Testis (tissue), 3 donors: ENCODE results near the gene IRAK4. TPM values are rescaled to one million over a fixed set of nuclear protein-coding genes. Genes with fewer than 3 reads are reported as not detected.

ENCODE experiments used
- DNase-seq: peaks from one replicate; pipeline ENCODE4 v3.0.0-alpha.2; 2019
- H3K27ac ChIP-seq, 2 donors: fragments of 200-600 bp; sonication (generic); one replicate each; pipeline ENCODE4 v1.5.1; 2019
- H3K27me3 ChIP-seq: fragments of 200-600 bp; sonication (generic); one replicate; pipeline ENCODE4 v1.5.1; 2019
- H3K36me3 ChIP-seq: fragments of 200-600 bp; sonication (generic); one replicate; pipeline ENCODE4 v1.5.1; 2017; ENCODE audit warnings: low read depth; ENCODE audit errors: missing control alignments
- H3K4me1 ChIP-seq: fragments of 200-600 bp; sonication (generic); one replicate; pipeline ENCODE4 v1.5.1; 2019
- H3K4me3 ChIP-seq, 2 donors: fragments of 200-600 bp; sonication (generic); one replicate each; pipeline ENCODE4 v1.5.1; 2017 to 2019
- H3K9me3 ChIP-seq: fragments of 200-600 bp; sonication (generic); one replicate; pipeline ENCODE4 v1.5.1; 2017
- POLR2A ChIP-seq: fragments of 450-650 bp; IDR thresholded peaks from one replicate; pipeline ENCODE4 v1.6.1; 2017; ENCODE audit warnings: antibody characterized with exemption, mild to moderate bottlenecking, moderate library complexity
- WGBS, 2 donors: methylation state at CpG; one replicate each; pipeline ENCODE4 v1.1.5; 2018; 5-methylcytosine and 5-hydroxymethylcytosine counted together
- intact Hi-C: fragments of 100-400 bp; cut with DNase I; formaldehyde crosslinking; loops from one replicate; pipeline ENCODE4 v1.15.1; 2023; ENCODE audit warnings: low total_unique reads
- polyA plus RNA-seq: library from polyadenylated mRNA; stranded (reverse); fragments of 350-450 nt; fragmentation: Illumina TruSeq; extraction: RNeasy Lipid Tissue Mini Kit (QIAGEN cat#74804); gene quantifications from one replicate; pipeline ENCODE4 v1.2.3, GENCODE V29; 2014; ENCODE audit warnings: low read depth, low replicate concordance; ENCODE audit not compliant: insufficient read depth
- total RNA-seq, 2 donors: library from RNA; depleted of rRNA; stranded (reverse); fragments of >200 nt; gene quantifications; one replicate each; pipeline ENCODE4 v1.2.3, GENCODE V29; 2016
- TF ChIP-seq, protein P1 (sequence below), 3 experiments: fragments of 450-650 bp in 2 of 3; fragments of 200-600 bp in 1 of 3; sonication (generic) in 1 of 3; IDR thresholded peaks; one replicate each; pipeline ENCODE4 v1.5.1; 2016 to 2019; ENCODE audit warnings: antibody characterized with exemption in 3 of 3, mild to moderate bottlenecking in 2 of 3, moderate library complexity in 1 of 3

Gene IRAK4
- total and polyA plus RNA-seq, 3 donors from 2014 or later: 14.0 to 19.6 (median 16.4) TPM

DNA sequence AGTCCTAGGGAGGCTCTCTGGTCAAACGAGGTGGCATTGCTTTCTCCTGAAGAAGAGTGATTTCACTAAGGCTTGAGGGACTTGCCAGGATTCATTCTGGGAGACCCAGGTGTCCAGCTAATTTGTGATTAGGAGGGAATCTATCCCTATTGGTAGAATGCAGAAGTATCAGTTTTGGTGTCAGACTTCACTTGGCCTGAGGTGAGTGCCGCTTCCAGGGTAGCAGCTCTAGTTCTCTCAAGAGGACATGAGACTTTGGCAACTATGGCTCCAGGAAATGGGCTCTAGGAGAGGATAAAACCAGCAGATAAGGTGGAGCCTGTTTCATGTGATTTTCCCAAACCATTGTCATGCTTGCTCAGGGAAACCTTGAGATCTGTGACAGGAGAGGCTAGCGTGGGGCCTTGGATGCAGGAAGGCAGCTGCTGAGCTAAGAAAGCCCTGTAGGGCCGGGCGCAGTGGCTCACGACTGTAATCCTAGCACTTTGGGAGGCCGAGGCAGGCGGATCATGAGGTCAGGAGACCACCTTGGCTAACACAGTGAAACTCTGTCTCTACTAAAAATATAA lies 65.5 kb downstream of the IRAK4 start:
- TF ChIP-seq POLR2A: no peak
- TF ChIP-seq, protein P1, sequence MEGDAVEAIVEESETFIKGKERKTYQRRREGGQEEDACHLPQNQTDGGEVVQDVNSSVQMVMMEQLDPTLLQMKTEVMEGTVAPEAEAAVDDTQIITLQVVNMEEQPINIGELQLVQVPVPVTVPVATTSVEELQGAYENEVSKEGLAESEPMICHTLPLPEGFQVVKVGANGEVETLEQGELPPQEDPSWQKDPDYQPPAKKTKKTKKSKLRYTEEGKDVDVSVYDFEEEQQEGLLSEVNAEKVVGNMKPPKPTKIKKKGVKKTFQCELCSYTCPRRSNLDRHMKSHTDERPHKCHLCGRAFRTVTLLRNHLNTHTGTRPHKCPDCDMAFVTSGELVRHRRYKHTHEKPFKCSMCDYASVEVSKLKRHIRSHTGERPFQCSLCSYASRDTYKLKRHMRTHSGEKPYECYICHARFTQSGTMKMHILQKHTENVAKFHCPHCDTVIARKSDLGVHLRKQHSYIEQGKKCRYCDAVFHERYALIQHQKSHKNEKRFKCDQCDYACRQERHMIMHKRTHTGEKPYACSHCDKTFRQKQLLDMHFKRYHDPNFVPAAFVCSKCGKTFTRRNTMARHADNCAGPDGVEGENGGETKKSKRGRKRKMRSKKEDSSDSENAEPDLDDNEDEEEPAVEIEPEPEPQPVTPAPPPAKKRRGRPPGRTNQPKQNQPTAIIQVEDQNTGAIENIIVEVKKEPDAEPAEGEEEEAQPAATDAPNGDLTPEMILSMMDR (IDR thresholded peaks at IDR 0.05): no peak
- Histone ChIP-seq H3K27ac (no peak overlapping the region), H3K4me1 (no peaks in the 10 kb centered on the region), H3K9me3 (no peaks in the 10 kb centered on the region), H3K36me3 (no peaks in the 10 kb centered on the region), H3K27me3 (no peaks in the 10 kb centered on the region), H3K4me3 (no peak overlapping the region)
- intact Hi-C loops: no loop called here
- 81 to 93% methylated on average over 7 to 8 of the region's 8 CpGs for WGBS, 2 donors
- no peak for DNase-seq

DNA sequence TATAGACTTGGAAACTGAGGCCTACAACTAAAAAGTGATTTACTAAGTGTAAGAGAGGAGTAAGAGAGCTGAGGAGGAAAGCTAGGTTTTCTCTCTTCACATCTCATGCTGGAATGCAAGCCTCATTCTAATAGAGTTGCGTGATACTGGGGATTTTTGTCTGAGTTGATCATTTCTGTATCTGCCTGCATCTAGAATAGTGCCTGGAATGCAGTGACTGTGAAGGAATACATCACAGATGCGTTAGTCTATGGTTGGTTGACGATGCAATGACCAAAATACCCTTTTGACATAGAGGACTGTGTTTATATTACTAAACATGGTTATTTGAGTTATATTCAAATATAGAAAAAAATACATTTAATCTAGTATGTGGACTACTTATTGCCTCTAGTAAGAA lies 67.9 kb downstream of the IRAK4 start:
- 89 to 95% methylated on average over 3 of the region's 3 CpGs for WGBS, 2 donors
- Histone ChIP-seq H3K27ac (no peak overlapping the region), H3K4me1 (no peaks in the 10 kb centered on the region), H3K4me3 (no peak overlapping the region), H3K36me3 (no peaks in the 10 kb centered on the region), H3K9me3 (no peaks in the 10 kb centered on the region), H3K27me3 (no peaks in the 10 kb centered on the region)
- intact Hi-C loops: no loop called here
- TF ChIP-seq, protein P1 (IDR thresholded peaks at IDR 0.05): no peak
- no peak for TF ChIP-seq POLR2A
- no peak for DNase-seq

DNA sequence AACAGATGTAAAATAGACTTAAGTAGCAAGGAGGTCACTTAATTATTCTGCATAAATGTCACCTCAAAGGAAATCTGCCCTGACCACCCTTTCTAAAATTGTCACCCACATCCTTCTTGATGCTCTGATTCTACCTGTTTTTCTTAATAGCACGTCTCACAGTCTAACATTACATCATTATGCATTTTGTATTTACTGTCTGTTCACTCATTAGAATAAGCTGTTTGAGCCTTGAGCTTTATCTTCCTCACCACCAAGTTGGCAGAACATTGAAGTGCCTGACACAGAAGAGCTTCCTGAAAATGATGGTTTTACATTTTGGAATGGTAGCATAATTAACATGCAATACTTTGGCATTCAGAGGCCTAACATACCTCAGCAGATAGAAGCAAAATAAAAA lies 68.3 kb downstream of the IRAK4 start:
- intact Hi-C loops: no loop called here
- Histone ChIP-seq H3K4me1 (no peaks in the 10 kb centered on the region), H3K27ac (no peak overlapping the region), H3K4me3 (no peak overlapping the region), H3K36me3 (no peaks in the 10 kb centered on the region), H3K27me3 (no peaks in the 10 kb centered on the region), H3K9me3 (no peaks in the 10 kb centered on the region)
- WGBS, 2 donors: 77 to 86% methylated on average over 1 of the region's 1 CpG
- no peak for DNase-seq
- TF ChIP-seq POLR2A: no peak
- TF ChIP-seq, protein P1 (IDR thresholded peaks at IDR 0.05): no peak

DNA sequence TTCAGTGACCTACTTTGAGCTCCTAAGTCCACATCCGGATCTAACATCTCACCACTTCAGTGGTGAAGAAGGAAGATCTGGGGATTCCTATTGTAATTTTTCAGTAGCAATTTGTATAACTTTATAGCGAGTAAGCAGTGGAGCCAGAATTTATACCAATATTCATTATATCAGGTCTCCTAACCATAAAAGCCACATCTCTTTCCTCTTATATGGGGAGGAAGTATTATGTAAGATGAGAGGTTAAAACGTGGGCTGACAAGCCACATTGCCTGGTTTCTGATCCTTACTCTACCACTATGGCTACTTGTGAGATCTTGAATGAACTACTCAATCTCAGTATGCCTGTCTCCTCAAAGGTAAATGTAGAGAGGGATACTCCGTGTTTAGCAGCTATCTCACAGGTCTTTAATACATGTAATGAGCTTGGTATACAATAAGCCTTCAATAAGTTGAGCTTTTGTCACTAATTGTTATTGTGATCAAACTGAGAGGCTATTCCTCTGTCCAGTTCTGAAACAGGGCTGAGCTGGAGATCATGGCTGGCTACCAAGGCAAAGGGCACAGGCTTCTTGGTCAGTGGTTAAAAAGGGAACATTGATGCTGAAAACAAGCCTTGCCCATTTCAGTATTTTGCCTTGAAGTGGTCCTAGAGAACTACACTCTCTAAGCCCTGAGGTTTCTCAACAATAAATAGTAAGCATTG lies 73.9 kb downstream of the IRAK4 start:
- DNase-seq: no peak

More for the DNA sequence above, 73.9 kb downstream of the IRAK4 start:
- intact Hi-C loops: no loop called here
- Histone ChIP-seq H3K27ac (no peak overlapping the region), H3K36me3 (no peaks in the 10 kb centered on the region), H3K4me3 (no peak overlapping the region), H3K27me3 (no peaks in the 10 kb centered on the region), H3K4me1 (peaks cover 19% of the 10 kb centered on the region), H3K9me3 (no peaks in the 10 kb centered on the region)
- no peak for TF ChIP-seq POLR2A
- TF ChIP-seq, protein P1 (IDR thresholded peaks at IDR 0.05): no peak
- WGBS, 2 donors: 77 to 81% methylated on average over 4 of the region's 4 CpGs
